Breast epithelium (tissue), 4 donors: ENCODE data around the gene TPCN2. TPM values are rescaled to one million over a fixed set of nuclear protein-coding genes. Genes with fewer than 3 reads are reported as not detected.
A peak's percentile ranks its signal among the peaks of the same experiment; 100 is the strongest.

Source experiments
- DNase-seq, 2 donors: peaks; one replicate each; pipeline ENCODE4 v3.0.0-alpha.2; 2019; ENCODE audit warnings: low spot score in 2 of 2
- H3K27ac ChIP-seq, 2 donors: fragments of 200-600 bp; sonication (generic) in 1 of 2; one replicate each; pipeline ENCODE4 v1.5.1; 2016 to 2019; ENCODE audit warnings: mild to moderate bottlenecking in 1 of 2
- H3K27me3 ChIP-seq, 2 donors: fragments of 200-600 bp; sonication (generic) in 1 of 2; one replicate each; pipeline versions ENCODE4 v1.5.1 to v1.6.0; 2017 to 2019; ENCODE audit warnings: control low read depth in 1 of 2, mild to moderate bottlenecking in 1 of 2
- H3K36me3 ChIP-seq: fragments of 200-600 bp; one replicate; pipeline ENCODE4 v1.5.1; 2019
- H3K4me1 ChIP-seq, 2 donors: fragments of 200-600 bp; sonication (generic); one replicate each; pipeline ENCODE4 v1.5.1; 2016 to 2019; ENCODE audit warnings: control low read depth in 1 of 2
- H3K4me3 ChIP-seq, 3 donors: fragments of 200-600 bp; sonication (generic); 1 replicate in 2 of 3; 2 replicates in 1 of 3; pipeline ENCODE4 v1.5.1; 2016 to 2019; ENCODE audit warnings: mild to moderate bottlenecking in 3 of 3, moderate library complexity in 2 of 3
- H3K9me3 ChIP-seq, 2 donors: fragments of 200-600 bp; sonication (generic) in 1 of 2; one replicate each; pipeline ENCODE4 v1.5.1; 2016 to 2019; ENCODE audit warnings: control low read depth in 1 of 2
- POLR2A ChIP-seq: fragments of 450-650 bp; IDR thresholded peaks from one replicate; pipeline ENCODE4 v1.6.1; 2016; ENCODE audit warnings: antibody characterized with exemption, mild to moderate bottlenecking, moderate library complexity
- POLR2AphosphoS5 ChIP-seq, 3 donors: sonication (generic); formaldehyde crosslinking; IDR thresholded peaks; one replicate each; pipeline ENCODE4 v1.6.1; 2017; ENCODE audit warnings: antibody characterized with exemption in 3 of 3
- intact Hi-C: fragments of 100-400 bp; cut with DNase I; formaldehyde crosslinking; loops from one replicate; pipeline ENCODE4 v1.15.1; 2023; ENCODE audit warnings: low total_unique reads
- total RNA-seq, 3 donors: library from RNA; depleted of rRNA; stranded (reverse); fragments of >200 nt; gene quantifications; one replicate each; pipeline ENCODE4 v1.1.0, GENCODE V29; 2016
- TF ChIP-seq, protein P1 (sequence below), 3 donors: fragments of 450-650 bp; IDR thresholded peaks; one replicate each; pipeline ENCODE4 v1.5.1; 2016 to 2017; ENCODE audit warnings: antibody characterized with exemption in 3 of 3, mild to moderate bottlenecking in 3 of 3, moderate library complexity in 3 of 3

TPCN2 gene
- total RNA-seq, 3 donors from 2014 or later: 13.0 to 18.0 (median 13.8) TPM

DNA sequence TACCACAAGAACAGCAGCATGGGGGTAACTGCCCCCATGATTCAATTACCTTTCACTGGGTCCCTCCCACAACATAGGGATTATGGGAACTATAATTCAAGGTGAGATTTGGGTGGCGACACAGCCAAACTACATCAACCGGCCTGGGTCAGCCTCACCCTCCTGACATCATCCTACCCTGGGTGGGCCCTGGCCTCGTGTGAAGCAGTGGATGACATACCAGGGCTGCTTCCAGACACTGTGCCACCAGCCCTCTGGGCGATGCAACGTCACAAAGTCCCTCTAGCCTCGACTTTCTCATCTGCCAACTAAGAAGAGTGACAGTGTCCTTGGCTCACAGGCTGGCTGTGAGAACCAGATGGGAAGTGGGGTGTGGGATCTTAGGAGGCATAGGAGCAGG, 8.7 kb upstream of the TPCN2 start:
- H3K9me3 ChIP-seq: no peaks in the 10 kb centered on the region
- H3K4me1 ChIP-seq: no peaks in the 10 kb centered on the region
- peak overlapping the region in 1 of 2 donors; percentile 15 for H3K27ac ChIP-seq
- H3K4me3 ChIP-seq: no peak overlapping the region
- H3K27me3 ChIP-seq: no peaks in the 10 kb centered on the region
- TF ChIP-seq POLR2A (no peak), POLR2AphosphoS5 (IDR thresholded peaks at IDR 0.05) (no peak)
- TF ChIP-seq, protein P1, sequence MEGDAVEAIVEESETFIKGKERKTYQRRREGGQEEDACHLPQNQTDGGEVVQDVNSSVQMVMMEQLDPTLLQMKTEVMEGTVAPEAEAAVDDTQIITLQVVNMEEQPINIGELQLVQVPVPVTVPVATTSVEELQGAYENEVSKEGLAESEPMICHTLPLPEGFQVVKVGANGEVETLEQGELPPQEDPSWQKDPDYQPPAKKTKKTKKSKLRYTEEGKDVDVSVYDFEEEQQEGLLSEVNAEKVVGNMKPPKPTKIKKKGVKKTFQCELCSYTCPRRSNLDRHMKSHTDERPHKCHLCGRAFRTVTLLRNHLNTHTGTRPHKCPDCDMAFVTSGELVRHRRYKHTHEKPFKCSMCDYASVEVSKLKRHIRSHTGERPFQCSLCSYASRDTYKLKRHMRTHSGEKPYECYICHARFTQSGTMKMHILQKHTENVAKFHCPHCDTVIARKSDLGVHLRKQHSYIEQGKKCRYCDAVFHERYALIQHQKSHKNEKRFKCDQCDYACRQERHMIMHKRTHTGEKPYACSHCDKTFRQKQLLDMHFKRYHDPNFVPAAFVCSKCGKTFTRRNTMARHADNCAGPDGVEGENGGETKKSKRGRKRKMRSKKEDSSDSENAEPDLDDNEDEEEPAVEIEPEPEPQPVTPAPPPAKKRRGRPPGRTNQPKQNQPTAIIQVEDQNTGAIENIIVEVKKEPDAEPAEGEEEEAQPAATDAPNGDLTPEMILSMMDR (IDR thresholded peaks at IDR 0.05): no peak
- H3K36me3 ChIP-seq: no peaks in the 10 kb centered on the region
- intact Hi-C loops: no loop called here
- no peak for DNase-seq

DNA sequence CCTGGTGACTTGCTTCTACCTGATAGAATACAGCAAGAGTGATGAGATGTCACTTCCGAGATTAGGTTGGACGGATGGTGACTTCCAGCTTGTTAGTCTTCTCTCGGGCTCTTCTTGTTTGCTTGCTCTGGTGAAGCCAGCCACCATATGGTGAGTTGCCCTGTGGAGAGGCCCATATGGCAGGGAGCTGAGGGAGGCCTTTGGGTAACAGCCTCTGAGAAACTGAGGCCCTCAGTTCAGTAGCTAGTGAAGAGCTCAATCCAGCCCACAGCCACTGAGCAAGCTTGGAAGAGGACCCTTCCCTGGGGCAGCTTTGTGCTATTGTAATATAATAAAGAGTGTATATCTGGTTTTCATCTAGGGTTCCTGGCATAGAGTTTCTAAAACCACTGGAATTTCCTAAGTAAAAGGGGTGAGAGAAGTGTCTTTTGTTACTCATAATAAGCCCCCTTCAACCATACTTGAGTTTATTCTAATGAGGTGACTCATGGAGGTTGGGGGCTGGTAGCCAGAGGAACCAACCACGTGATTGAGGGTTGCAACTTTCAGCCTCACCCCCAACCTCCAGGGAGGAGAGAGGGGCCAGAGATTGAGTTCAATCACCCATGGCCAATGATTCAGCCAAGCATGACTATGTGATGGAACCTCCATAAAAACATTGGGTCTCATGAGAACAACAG, 8.0 kb upstream of the TPCN2 start:
- no peak overlapping the region for H3K4me3 ChIP-seq
- no peaks in the 10 kb centered on the region for H3K9me3 ChIP-seq
- H3K27ac ChIP-seq: peak overlapping the region; percentile 36 to 52
- intact Hi-C loops: no loop called here
- H3K4me1 ChIP-seq: no peaks in the 10 kb centered on the region
- DNase-seq: no peak
- TF ChIP-seq, protein P1 (IDR thresholded peaks at IDR 0.05): no peak
- no peak for TF ChIP-seq POLR2A
- peak in 1 of 3 donors; percentile 54 for TF ChIP-seq POLR2AphosphoS5 (IDR thresholded peaks at IDR 0.05)
- no peaks in the 10 kb centered on the region for H3K36me3 ChIP-seq
- H3K27me3 ChIP-seq: no peaks in the 10 kb centered on the region

DNA sequence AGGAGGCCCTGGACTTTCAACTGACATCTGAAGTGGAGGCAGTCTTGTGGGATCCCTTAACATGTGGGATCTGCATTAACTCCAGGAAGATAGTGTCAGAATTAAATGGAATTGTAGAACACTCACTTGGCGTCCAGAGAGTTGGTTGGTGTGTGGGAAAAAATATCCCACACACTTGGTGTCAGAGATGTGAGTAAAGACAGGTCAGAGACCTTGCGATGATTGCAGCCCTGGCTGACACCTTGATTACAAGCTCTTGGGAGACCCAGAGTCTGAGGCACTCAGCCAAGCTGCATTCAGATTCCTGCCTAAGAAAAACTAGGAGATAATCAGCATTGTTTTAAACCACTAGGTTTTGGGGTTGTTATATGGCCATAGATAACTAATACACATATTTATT, 7.2 kb upstream of the TPCN2 start:
- TF ChIP-seq, protein P1 (IDR thresholded peaks at IDR 0.05): no peak
- no peak for TF ChIP-seq POLR2A
- TF ChIP-seq POLR2AphosphoS5 (IDR thresholded peaks at IDR 0.05): no peak
- intact Hi-C loops: no loop called here
- no peak for DNase-seq

DNA sequence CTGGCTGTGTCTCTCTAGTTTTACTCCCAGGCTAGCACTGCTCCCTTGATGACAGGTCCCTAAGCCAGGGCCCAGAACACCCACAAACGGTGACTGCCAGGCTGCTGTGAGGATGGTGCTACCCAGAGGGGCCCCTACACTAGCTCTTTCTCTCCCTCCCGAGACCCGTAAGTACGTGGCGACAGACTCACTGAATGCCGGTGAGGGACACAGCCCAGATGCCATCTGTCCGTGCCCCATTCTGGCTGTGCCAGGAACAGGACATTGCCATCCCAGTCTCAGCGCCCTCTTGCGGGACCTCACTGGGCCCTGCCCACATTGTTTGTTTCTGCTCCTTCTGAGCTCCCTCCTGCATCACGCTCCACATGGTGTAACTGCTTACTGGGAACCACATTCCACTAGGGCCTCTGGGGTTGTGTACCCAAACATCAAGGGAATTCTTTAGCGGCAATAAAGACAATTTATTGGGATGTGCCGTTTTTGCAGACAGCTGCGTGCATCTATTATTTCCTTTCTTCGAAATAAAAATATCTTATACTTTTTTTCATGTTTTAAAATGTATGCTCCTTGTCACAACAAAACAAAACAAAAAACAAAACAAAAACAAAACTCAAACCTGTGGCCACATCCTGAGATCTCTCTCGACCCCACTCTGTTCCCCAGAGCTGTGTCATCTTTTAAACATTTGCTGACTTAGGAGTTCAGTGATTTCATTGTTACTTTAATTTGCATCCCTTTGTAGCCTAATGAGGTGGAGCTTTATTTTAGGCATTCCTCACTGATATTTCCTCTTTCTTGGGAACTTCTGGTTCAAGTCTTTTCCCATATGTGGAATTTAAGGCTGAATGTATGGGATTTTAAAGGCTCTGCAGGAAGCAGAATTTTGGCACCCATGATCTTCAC, 4.4 kb upstream of the TPCN2 start:
- TF ChIP-seq POLR2AphosphoS5 (IDR thresholded peaks at IDR 0.05) (no peak), POLR2A (no peak)
- peak overlapping the region in 1 of 2 donors; percentile 45 for H3K27ac ChIP-seq
- no peak overlapping the region for H3K4me3 ChIP-seq
- DNase-seq: peak; percentile 31 to 81
- no peaks in the 10 kb centered on the region for H3K36me3 ChIP-seq
- no peaks in the 10 kb centered on the region for H3K9me3 ChIP-seq
- no peaks in the 10 kb centered on the region for H3K27me3 ChIP-seq
- no peaks in the 10 kb centered on the region for H3K4me1 ChIP-seq
- intact Hi-C loops: no loop called here

More for the DNA sequence above, 7.2 kb upstream of the TPCN2 start:
- H3K4me3 ChIP-seq: no peak overlapping the region
- peak overlapping the region; percentile 36 to 52 for H3K27ac ChIP-seq
- no peaks in the 10 kb centered on the region for H3K4me1 ChIP-seq
- no peaks in the 10 kb centered on the region for H3K9me3 ChIP-seq
- H3K27me3 ChIP-seq: no peaks in the 10 kb centered on the region
- no peaks in the 10 kb centered on the region for H3K36me3 ChIP-seq

DNA sequence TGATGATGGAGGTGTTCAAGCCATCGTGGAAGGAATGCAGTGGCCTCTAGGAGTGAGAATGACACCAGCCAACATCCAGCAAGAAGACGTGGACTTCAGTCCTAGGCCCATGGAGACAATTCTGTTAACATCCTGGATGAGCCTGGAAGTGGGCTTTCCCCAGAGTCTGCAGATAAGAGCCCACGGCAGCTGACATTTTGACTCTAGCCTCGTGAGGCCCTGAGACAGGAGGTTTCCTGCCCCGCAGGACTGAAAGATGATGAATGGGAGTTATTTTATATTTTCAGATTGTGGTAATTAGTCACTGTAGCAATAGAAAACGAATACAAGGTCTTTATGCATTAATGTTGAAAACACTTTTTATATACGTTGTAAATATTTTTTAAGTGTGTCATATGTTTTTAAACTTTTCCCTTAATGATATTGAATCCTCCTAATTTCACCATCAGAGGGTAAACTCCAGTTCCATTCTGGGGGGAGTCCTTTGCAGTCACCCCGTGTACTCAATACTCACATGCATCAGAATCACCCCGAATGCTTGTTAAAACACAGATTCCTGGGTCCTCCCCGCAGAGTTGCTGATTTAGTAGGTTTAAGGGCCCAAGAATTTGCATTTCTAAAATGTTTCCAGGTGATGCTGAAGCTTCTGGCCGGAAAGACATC, 570 bp upstream of the TPCN2 start:
- TF ChIP-seq POLR2AphosphoS5 (IDR thresholded peaks at IDR 0.05) (no peak), POLR2A (no peak)
- TF ChIP-seq, protein P1 (IDR thresholded peaks at IDR 0.05): no peak
- H3K27ac ChIP-seq: peak overlapping the region in 1 of 2 donors; percentile 83

More for the DNA sequence above, 570 bp upstream of the TPCN2 start:
- H3K27me3 ChIP-seq: no peaks in the 10 kb centered on the region
- H3K9me3 ChIP-seq: no peaks in the 10 kb centered on the region
- intact Hi-C loops: no loop called here
- peak overlapping the region; percentile 87 to 97 (median 94) for H3K4me3 ChIP-seq
- no peak for DNase-seq
- peaks cover 0 to 7% of the 10 kb centered on the region in 2 donors for H3K4me1 ChIP-seq
- no peaks in the 10 kb centered on the region for H3K36me3 ChIP-seq
